ENCODE data around the gene OBP2B.
"Not testable (repeated sequence)": the region's sequence is repeated elsewhere in the genome, so short reads cannot be mapped to it uniquely, and the experiment has no call there.

GRCh38 chr9:133218049-133218975 is 9.3 kb upstream of the OBP2B start:
- not testable (repeated sequence) for TF ChIP-seq CTCF, POLR2A (IDR thresholded peaks at IDR 0.05)

Data from heart left ventricle (tissue), 13 donors.